HCT116 (cell line): ENCODE data around the gene FECH. TPM values are rescaled to one million over a fixed set of nuclear protein-coding genes. Genes with fewer than 3 reads are reported as not detected.

Source experiments
- ATAC-seq: fragments of 200-7000 bp; cut with Tn5 transposase; 2 replicates; pipeline ENCODE4 v1.9.1; 2020; ENCODE audit warnings: mild to moderate bottlenecking, moderate library complexity
- BruUV-seq: library from RNA; stranded (reverse); fragments of 400-500 nt; replicated peaks from 2 replicates; lab custom pipeline; 2021; lab: Mats Ljungman, UMichigan
- CTCF ChIA-PET: fragments of 300-600 bp; sonication (Branson Sonifier 250); formaldehyde crosslinking; loops from one replicate; lab custom pipeline; 2021; ENCODE audit warnings: antibody characterized with exemption; lab: Charles Lee
- POLR2A ChIA-PET: fragments of 300-600, 350-600 bp; sonication (Branson Sonifier 250); formaldehyde crosslinking; loops from one replicate; lab custom pipeline; 2021; ENCODE audit warnings: antibody characterized with exemption; lab: Charles Lee
- RAD21 ChIA-PET, 2 experiments: fragments of 300-600 bp; sonication (Branson Sonifier 250); formaldehyde crosslinking; loops; one replicate each; lab custom pipeline; 2023; ENCODE audit warnings: low total read pairs in 2 of 2; ENCODE audit not compliant: uncharacterized antibody in 2 of 2, unreplicated experiment in 2 of 2, low non-redundant PET in 1 of 2; lab: Charles Lee
- DNase-seq: peaks from one replicate; pipeline ENCODE4 v3.0.0-alpha.2; 2010; ENCODE audit warnings: low read depth, low spot score
- H2AFZ ChIP-seq: fragments of 200-600 bp; shearing (Covaris generic), sonication (generic); 2 replicates; pipeline ENCODE4 v1.6.1; 2017; ENCODE audit warnings: low read depth, mixed run types, mixed read lengths, antibody characterized with exemption, low read length; ENCODE audit not compliant: poor library complexity, severe bottlenecking
- H3K27ac ChIP-seq: 2 replicates; pipeline ENCODE4 v1.5.1; 2012; ENCODE audit warnings: low read depth, low read length
- H3K27me3 ChIP-seq: fragments of 200-600 bp; sonication (generic); 2 replicates; pipeline ENCODE4 v1.6.1; 2016; ENCODE audit warnings: mixed run types, low read length, mixed read lengths; ENCODE audit not compliant: insufficient read depth
- H3K36me3 ChIP-seq, 2 experiments: fragments of 200-500 bp in 1 of 2; fragments of 200-600 bp in 1 of 2; sonication (Bioruptor generic) in 1 of 2; sonication (generic) in 1 of 2; 2 replicates each; pipeline versions ENCODE4 v1.5.1 to v1.6.1; 2014 to 2016; ENCODE audit warnings: low read length in 2 of 2, inconsistent platforms in 1 of 2, mixed read lengths in 1 of 2, mixed run types in 1 of 2; ENCODE audit not compliant: insufficient read depth in 2 of 2, control insufficient read depth in 1 of 2
- H3K4me1 ChIP-seq, 2 experiments: fragments of 200-600 bp in 1 of 2; sonication (generic) in 1 of 2; 2 replicates each; pipeline versions ENCODE4 v1.5.1 to v1.6.1; 2012 to 2017; ENCODE audit warnings: low read length in 2 of 2, inconsistent platforms in 1 of 2, mild to moderate bottlenecking in 1 of 2, mixed read lengths in 1 of 2, mixed run types in 1 of 2, moderate library complexity in 1 of 2; ENCODE audit not compliant: insufficient read depth in 2 of 2, control insufficient read depth in 1 of 2
- H3K4me2 ChIP-seq: fragments of 200-600 bp; sonication (generic); 2 replicates; pipeline ENCODE4 v1.6.1; 2017; ENCODE audit warnings: mixed run types, low read length, mixed read lengths
- H3K4me3 ChIP-seq, 2 experiments: fragments of 200-600 bp in 1 of 2; sonication (generic) in 1 of 2; replicated peaks in 1 of 2; 2 replicates each; pipeline ENCODE4 v1.5.1; 2011 to 2016; ENCODE audit warnings: low read length in 2 of 2, control low read depth in 1 of 2, low read depth in 1 of 2, mild to moderate bottlenecking in 1 of 2, mixed read lengths in 1 of 2, mixed run types in 1 of 2
- H3K79me2 ChIP-seq: fragments of 200-600 bp; sonication (generic); 2 replicates; pipeline ENCODE4 v1.6.1; 2017; ENCODE audit warnings: mild to moderate bottlenecking, mixed run types, low read length, moderate library complexity, mixed read lengths; ENCODE audit not compliant: insufficient read depth
- H3K9ac ChIP-seq: fragments of 200-600 bp; sonication (generic); 2 replicates; pipeline ENCODE4 v1.6.1; 2016; ENCODE audit warnings: low read length, mixed read lengths
- H3K9me2 ChIP-seq: fragments of 200-600 bp; sonication (generic), shearing (Covaris generic); 2 replicates; pipeline ENCODE4 v1.6.1; 2017; ENCODE audit warnings: mixed run types, mild to moderate bottlenecking, moderate library complexity; ENCODE audit not compliant: insufficient read depth
- H3K9me3 ChIP-seq, 2 experiments: fragments of 200-500 bp in 1 of 2; fragments of 200-600 bp in 1 of 2; sonication (Bioruptor generic) in 1 of 2; sonication (generic) in 1 of 2; 2 replicates each; pipeline ENCODE4 v1.6.1; 2014 to 2017; ENCODE audit warnings: low read length in 2 of 2, mixed read lengths in 2 of 2, inconsistent platforms in 1 of 2, low read depth in 1 of 2, mild to moderate bottlenecking in 1 of 2, mixed run types in 1 of 2, moderate library complexity in 1 of 2; ENCODE audit not compliant: control insufficient read depth in 1 of 2, insufficient read depth in 1 of 2
- H4K20me1 ChIP-seq: fragments of 200-600 bp; sonication (generic), shearing (Covaris generic); 2 replicates; pipeline ENCODE4 v1.6.1; 2017; ENCODE audit warnings: mixed run types, mild to moderate bottlenecking, moderate library complexity; ENCODE audit not compliant: insufficient read depth
- ATF3 ChIP-seq: IDR thresholded peaks from 2 replicates; pipeline ENCODE4 v1.6.1; 2012
- CEBPB ChIP-seq: IDR thresholded peaks from 2 replicates; pipeline ENCODE4 v1.6.1; 2012; ENCODE audit warnings: low read depth
- CTCF ChIP-seq, 3 experiments: fragments of 200-600 bp in 1 of 3; sonication (generic) in 1 of 3; IDR thresholded peaks in 2 of 3; conservative IDR thresholded peaks in 1 of 3; 2 replicates each; pipeline ENCODE4 v1.5.1; 2012 to 2017; ENCODE audit warnings: low read depth in 2 of 3, low read length in 2 of 3, antibody characterized with exemption in 1 of 3, borderline replicate concordance in 1 of 3, control low read depth in 1 of 3, mild to moderate bottlenecking in 1 of 3, mixed read lengths in 1 of 3, mixed run types in 1 of 3, moderate library complexity in 1 of 3; ENCODE audit not compliant: insufficient read depth in 1 of 3
- EGR1 ChIP-seq: IDR thresholded peaks from 2 replicates; pipeline ENCODE4 v1.6.1; 2012; ENCODE audit warnings: low read depth
- ELF1 ChIP-seq: IDR thresholded peaks from 2 replicates; pipeline ENCODE4 v1.6.1; 2012; ENCODE audit warnings: low read depth, borderline replicate concordance
- EZH2 ChIP-seq: fragments of 200-600 bp; sonication (generic); IDR thresholded peaks from 2 replicates; pipeline ENCODE4 v1.6.1; 2017; ENCODE audit warnings: antibody characterized with exemption, mixed run types
- EZH2phosphoT487 ChIP-seq: fragments of 200-600 bp; IDR thresholded peaks from 2 replicates; pipeline ENCODE4 v1.6.1; 2018; ENCODE audit warnings: antibody characterized with exemption, borderline replicate concordance
- FOSL1 ChIP-seq: IDR thresholded peaks from 2 replicates; pipeline ENCODE4 v1.6.1; 2012; ENCODE audit warnings: low read depth
- JUND ChIP-seq: IDR thresholded peaks from 2 replicates; pipeline ENCODE4 v1.6.1; 2012
- MAX ChIP-seq: IDR thresholded peaks from 2 replicates; pipeline ENCODE4 v1.6.1; 2012
- POLR2A ChIP-seq: IDR thresholded peaks from 2 replicates; pipeline ENCODE4 v1.7.0; 2011; ENCODE audit warnings: borderline replicate concordance; ENCODE audit not compliant: insufficient read depth, insufficient read length; ENCODE audit errors: extremely low read depth
- POLR2AphosphoS5 ChIP-seq: IDR thresholded peaks from 2 replicates; pipeline ENCODE4 v1.6.1; 2011; ENCODE audit warnings: mild to moderate bottlenecking, low read depth, low read length, moderate library complexity
- RAD21 ChIP-seq: IDR thresholded peaks from 2 replicates; pipeline ENCODE4 v1.6.1; 2012; ENCODE audit warnings: low read depth, mild to moderate bottlenecking
- REST ChIP-seq: IDR thresholded peaks from 2 replicates; pipeline ENCODE4 v1.6.1; 2012; ENCODE audit warnings: low read depth
- SIN3A ChIP-seq: IDR thresholded peaks from 2 replicates; pipeline ENCODE4 v1.6.1; 2012; ENCODE audit warnings: low read depth
- SP1 ChIP-seq: IDR thresholded peaks from 2 replicates; pipeline ENCODE4 v1.6.1; 2012; ENCODE audit warnings: low read depth
- SRF ChIP-seq: IDR thresholded peaks from 2 replicates; pipeline ENCODE4 v1.6.1; 2012; ENCODE audit warnings: low read depth
- ZBTB33 ChIP-seq: IDR thresholded peaks from 2 replicates; pipeline ENCODE4 v1.6.1; 2011; ENCODE audit warnings: mild to moderate bottlenecking, low read length, moderate library complexity; ENCODE audit not compliant: insufficient replicate concordance; ENCODE audit errors: extremely low read depth
- ZFX ChIP-seq: fragments of 450-650 bp; IDR thresholded peaks from 2 replicates; pipeline ENCODE4 v1.6.1; 2017
- intact Hi-C: fragments of 100-400 bp; cut with micrococcal nuclease; formaldehyde crosslinking; loops from 2 replicates; pipeline ENCODE4 v1.10.0; 2022
- total RNA-seq: library from RNA; stranded (reverse); gene quantifications from one replicate; pipeline ENCODE4 v1.2.1, GENCODE V29; 2021; ENCODE audit not compliant: unreplicated experiment

FECH gene
- total RNA-seq, 1 experiment from 2014 or later = 42.7 TPM

- Histone ChIP-seq H3K79me2 (no peaks in the 10 kb centered on the region), H2AFZ (no peak overlapping the region), H3K4me2 (no peak overlapping the region), H3K4me3 (no peak overlapping the region), H4K20me1 (no peaks in the 10 kb centered on the region), H3K9me3 (no peaks in the 10 kb centered on the region), H3K36me3 (peaks cover 15% of the 10 kb centered on the region in 2 experiments; a peak in 3 of 4 replicates), H3K27me3 (no peaks in the 10 kb centered on the region), H3K27ac (no peak overlapping the region), H3K4me1 (no peaks in the 10 kb centered on the region), H3K9me2 (no peaks in the 10 kb centered on the region), H3K9ac (no peak overlapping the region)
- DNase-seq = no peak
- TF ChIP-seq MAX = no peak
- no peak for TF ChIP-seq EGR1
- no peak for TF ChIP-seq POLR2AphosphoS5
- TF ChIP-seq JUND = no peak
- TF ChIP-seq REST = no peak
- TF ChIP-seq CTCF (IDR thresholded peaks at IDR 0.05 in 2 of 3, conservative IDR thresholded peaks at IDR 0.05 in 1 of 3; ENCODE audit: borderline replicate concordance in 1 of 3, insufficient read depth in 1 of 3, low read depth in 2 of 3, low read length in 2 of 3) = no peak
- TF ChIP-seq EZH2phosphoT487 = no peak
- no peak for TF ChIP-seq EZH2
- TF ChIP-seq RAD21 = no peak
- no peak for TF ChIP-seq ZFX
- no peak for TF ChIP-seq SP1
- TF ChIP-seq ELF1 = no peak
- TF ChIP-seq SRF = no peak
- no peak for TF ChIP-seq ZBTB33
- TF ChIP-seq POLR2A = no peak
- TF ChIP-seq FOSL1 = no peak
- TF ChIP-seq ATF3 = no peak
- TF ChIP-seq CEBPB = no peak
- no peak for TF ChIP-seq SIN3A
- ChIA-PET RAD21 (no interaction called here), CTCF (no interaction called here), POLR2A (no interaction called here)
- intact Hi-C loops = no loop called here
- no TSS peak for BruUV-seq
- ATAC-seq = no peak
These were observed 16.3 kb downstream of the FECH start for GRCh38 chr18:57570162-57570561.
